PC-9 (cell line): ENCODE measurements around the gene PRKG1.

Source experiments
- EZH2 ChIP-seq: fragments of 200-600 bp; sonication (generic); IDR thresholded peaks from 2 replicates; pipeline ENCODE4 v1.8.0; 2017; ENCODE audit warnings: antibody characterized with exemption, low read depth
- TF ChIP-seq, protein P1 (sequence below): fragments of 200-600 bp; sonication (generic); conservative IDR thresholded peaks from 2 replicates; pipeline ENCODE4 v1.6.1; 2017; ENCODE audit warnings: mixed run types, antibody characterized with exemption, mild to moderate bottlenecking, moderate library complexity

DNA sequence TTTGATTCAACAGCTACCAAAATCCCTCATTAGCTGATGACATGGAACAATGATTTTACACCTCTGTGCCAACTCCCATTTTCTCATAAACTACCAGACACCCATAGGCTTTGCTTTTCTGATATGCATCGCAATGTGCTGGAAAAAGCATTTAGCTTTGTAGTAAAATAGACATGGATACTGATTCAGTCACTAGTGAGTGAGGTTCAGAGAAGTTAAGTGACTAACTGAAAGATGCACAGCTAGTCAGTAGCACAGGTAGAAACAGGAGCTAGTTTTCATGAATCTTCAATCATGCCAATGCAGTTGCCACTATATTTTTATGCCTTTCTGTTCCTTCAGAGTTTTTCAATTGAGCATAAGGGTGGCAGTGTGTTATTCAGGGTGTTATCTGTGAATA, 38.7 kb downstream of the PRKG1 start:
- TF ChIP-seq, protein P1, sequence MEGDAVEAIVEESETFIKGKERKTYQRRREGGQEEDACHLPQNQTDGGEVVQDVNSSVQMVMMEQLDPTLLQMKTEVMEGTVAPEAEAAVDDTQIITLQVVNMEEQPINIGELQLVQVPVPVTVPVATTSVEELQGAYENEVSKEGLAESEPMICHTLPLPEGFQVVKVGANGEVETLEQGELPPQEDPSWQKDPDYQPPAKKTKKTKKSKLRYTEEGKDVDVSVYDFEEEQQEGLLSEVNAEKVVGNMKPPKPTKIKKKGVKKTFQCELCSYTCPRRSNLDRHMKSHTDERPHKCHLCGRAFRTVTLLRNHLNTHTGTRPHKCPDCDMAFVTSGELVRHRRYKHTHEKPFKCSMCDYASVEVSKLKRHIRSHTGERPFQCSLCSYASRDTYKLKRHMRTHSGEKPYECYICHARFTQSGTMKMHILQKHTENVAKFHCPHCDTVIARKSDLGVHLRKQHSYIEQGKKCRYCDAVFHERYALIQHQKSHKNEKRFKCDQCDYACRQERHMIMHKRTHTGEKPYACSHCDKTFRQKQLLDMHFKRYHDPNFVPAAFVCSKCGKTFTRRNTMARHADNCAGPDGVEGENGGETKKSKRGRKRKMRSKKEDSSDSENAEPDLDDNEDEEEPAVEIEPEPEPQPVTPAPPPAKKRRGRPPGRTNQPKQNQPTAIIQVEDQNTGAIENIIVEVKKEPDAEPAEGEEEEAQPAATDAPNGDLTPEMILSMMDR = no peak
- TF ChIP-seq EZH2 = no peak
